Erythroblast (primary cell): Measurements from ENCODE around the gene MPV17L.
A peak's percentile ranks its signal among the peaks of the same experiment; 100 is the strongest.
"Not testable (repeated sequence)": the region's sequence is repeated elsewhere in the genome, so short reads cannot be mapped to it uniquely, and the experiment has no call there.

Source experiments
- DNase-seq, 2 experiments: peaks; one replicate each; lab custom pipeline; 2025; lab: John Stamatoyannopoulos, UW
- GATA1 ChIP-seq: IDR thresholded peaks from 2 replicates; pipeline ENCODE4 v1.6.1; 2011; ENCODE audit warnings: low read depth, mild to moderate bottlenecking, control low read depth, low read length, moderate library complexity
- POLR2A ChIP-seq: IDR thresholded peaks from 2 replicates; pipeline ENCODE4 v1.6.1; 2011; ENCODE audit warnings: mild to moderate bottlenecking, low read length

Gene MPV17L

DNA sequence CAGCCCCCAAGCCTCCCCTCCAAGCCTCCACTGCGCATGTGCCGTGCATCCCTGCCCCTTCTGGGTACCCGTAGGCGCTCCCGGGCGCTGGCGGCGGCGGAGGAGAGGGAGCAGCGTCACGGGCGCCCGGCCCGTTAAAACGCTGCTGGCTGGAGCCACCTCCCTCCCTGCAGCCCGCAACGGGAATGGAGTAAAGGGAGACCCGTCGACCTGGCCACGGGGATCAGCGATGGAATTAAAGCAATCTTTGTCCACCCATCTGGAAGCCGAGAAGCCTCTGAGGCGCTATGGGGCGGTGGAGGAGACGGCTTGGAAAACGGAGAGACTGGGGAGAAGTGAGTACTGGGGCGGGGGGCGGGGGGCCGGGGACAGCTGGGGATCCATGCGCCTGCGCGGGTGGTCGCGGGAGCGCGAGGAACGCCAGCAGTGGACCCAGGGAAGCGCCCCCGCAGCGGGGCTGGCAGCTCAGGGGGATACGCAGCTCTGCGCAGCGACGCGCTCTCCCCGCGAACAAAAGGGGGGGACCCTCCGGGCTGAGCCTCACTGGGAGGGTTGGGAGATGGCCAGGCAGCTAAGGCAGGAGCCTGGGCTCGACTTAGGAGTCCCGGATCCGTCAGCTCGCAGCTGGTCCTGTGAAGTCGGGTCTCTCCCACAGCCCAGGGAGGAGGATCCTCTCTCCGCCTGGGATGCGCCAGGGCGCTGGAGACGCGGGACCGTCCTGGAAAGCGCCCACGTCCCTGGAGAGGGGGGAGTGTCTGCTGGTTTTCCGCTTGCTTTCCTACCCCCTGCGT is 39.1 kb downstream of the MPV17L start, which contains the start of gene BMERB1:
TSS of gene BMERB1 (plus strand) at position 164 of the 791 bp plus-strand sequence. CDS start at position 230, 66 bp downstream.
- no peak for TF ChIP-seq GATA1
- DNase-seq: peak; percentile 57 to 70

DNA sequence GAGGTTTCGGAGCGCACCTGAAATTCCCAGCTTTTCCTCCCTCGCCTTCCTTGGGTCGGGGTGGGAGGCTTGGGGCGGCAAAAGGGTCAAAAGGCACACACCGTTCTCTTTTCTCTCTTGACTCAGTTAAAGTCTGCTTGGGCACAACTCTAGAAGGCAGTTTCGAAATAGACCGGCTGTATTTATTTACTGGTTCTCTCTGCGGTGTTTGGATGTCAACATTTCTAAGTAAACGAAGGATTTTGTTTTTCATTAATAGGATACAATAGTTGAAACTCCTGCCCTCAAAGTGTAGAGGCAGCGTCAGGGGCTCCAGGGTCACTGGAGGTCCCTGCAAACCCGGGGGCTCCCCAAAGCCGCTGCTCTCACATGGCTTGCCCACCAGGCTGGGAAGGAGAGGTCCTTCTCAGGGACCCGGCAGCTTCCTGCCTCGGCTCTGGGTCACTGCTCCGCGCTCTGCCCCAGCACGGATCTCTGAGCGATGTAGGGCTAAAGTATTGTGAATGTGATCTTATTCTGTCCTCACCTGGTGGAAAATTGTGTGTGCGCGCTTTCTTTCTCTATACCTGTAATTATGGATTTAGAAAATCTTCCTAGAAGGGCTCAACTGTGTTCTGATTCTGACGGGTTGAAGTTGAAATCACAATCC is 39.8 kb downstream of the MPV17L start:
- DNase-seq: peak; percentile 23 to 33
- TF ChIP-seq GATA1 (no peak), POLR2A (no peak)

- TF ChIP-seq GATA1: no peak
- no peak for TF ChIP-seq POLR2A
- DNase-seq: no peak
Observed at GRCh38 chr16:15439102-15439501, 43.5 kb downstream of the MPV17L start.

DNA sequence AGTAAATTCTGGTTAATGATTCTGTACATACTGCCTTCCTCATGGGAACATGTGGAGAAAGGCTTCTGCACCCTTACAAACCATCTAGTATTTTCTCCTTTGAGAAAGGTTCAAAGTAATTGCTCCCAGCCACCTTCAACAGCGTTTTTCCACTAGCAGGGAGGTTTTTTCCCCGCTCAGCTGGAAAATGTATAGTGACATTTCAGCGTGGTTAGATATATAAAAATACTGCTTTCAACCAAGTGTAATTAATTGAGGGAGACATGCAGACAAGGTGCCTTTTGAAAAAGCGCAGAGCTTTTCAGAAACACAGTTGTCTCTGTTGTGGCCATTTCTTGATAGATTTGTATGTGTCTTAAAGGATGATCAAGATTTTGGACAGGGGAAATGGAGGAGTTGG is 44.0 kb downstream of the MPV17L start:
- TF ChIP-seq GATA1 (no peak), POLR2A (no peak)
- no peak for DNase-seq

- DNase-seq: no peak
- no peak for TF ChIP-seq POLR2A
- TF ChIP-seq GATA1: no peak
Observed at GRCh38 chr16:15440852-15441251, 45.3 kb downstream of the MPV17L start.

- DNase-seq: not testable (repeated sequence)
Observed at GRCh38 chr16:15442140-15442539, 46.6 kb downstream of the MPV17L start.

DNA sequence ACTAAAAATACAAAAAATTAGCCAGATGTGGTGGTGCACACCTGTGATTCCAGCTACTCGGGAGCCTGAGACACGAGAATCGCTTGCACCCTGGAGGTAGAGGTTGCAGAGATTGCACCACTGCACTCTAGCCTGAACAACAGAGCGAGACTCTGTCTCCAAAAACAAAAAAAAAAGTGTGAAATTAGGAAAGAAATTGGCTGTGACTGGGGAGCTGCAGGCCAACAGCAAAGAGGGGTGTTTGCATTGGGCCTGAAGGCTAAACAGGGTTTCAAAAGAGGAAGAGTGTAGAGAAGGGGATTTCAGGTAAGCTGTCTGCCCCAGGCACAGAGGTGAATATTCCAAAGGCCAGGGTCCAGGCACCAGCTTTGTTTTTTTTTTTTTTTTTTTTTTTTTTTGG is 48.2 kb downstream of the MPV17L start:
- DNase-seq: no peak
- TF ChIP-seq POLR2A (no peak), GATA1 (no peak)

DNA sequence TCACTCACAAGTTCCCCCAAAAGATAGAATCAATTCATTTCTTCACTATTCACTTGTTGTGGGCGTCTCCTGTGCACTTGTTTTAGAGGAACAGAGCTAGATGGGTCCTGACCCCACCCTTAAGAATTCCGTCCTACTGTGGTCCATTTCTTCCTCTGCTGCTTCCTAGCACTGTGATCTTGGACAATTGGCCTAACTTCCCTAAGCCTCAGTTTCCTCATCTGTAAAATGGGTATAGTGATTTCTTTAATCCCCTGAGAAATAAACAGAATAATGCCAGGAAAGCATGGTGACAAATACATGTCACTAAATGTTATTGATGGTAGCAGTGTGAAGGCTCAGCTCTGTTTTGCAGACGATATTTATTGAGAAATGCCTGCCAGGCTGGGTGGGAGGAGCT is 48.7 kb downstream of the MPV17L start:
- TF ChIP-seq POLR2A (no peak), GATA1 (no peak)
- no peak for DNase-seq

- TF ChIP-seq POLR2A (no peak), GATA1 (no peak)
- no peak for DNase-seq
Observed at GRCh38 chr16:15445450-15445849, 49.9 kb downstream of the MPV17L start.

DNA sequence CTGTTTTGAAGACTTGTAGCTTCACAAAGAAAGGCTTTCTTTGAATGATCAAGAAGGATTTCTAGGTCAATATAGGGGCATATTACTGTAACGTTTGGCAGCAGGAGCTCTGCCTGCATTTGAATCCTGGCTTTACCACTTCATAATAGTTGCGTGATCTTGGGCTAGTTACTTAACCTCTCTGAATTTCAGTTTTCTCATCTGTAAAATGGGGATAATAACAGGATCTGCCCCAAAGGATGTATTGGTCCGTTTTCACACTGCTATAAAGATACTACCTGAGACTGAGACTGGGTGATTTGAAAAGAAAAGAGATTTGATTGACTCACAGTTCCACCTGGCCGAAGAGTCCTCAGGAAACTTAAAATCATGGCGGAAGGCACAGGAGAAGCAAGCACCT is 51.3 kb downstream of the MPV17L start:
- no peak for DNase-seq
- TF ChIP-seq POLR2A (no peak), GATA1 (no peak)

GRCh38 chr16:15450624-15451023 is 55.1 kb downstream of the MPV17L start:
- no peak for DNase-seq
- TF ChIP-seq POLR2A (no peak), GATA1 (no peak)

- no peak for TF ChIP-seq GATA1
- no peak for TF ChIP-seq POLR2A
- DNase-seq: no peak
Observed at GRCh38 chr16:15451098-15451731, 55.7 kb downstream of the MPV17L start.

DNA sequence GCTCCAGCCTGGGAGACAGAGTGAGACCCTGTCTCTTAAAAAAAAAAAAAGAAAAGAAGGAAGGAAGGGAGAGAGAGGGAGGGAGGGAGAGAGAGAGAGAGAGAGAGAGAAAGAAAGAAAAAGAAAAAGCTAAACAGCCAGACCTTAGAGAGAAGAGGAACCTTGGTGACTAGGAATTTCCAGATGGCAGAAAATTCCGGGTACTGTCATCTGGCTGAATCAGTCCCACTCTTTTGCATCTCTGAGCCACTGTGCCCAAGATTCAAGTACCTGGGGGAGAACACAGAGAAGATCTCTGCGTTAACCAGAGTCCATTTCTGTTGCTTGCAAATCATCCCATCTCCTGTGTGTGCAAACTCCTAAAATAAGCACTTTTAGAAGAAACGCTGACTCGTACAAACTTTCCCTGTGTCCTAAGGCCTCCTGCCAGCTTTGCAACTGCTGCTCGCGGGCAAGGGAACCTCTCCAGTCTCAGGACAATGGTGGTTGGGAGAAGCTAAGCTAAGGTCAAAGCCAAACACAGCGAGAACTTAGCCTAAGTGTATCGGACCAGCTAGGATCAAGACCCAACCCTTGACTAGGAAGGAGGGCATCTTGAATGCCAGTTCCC is 56.8 kb downstream of the MPV17L start:
- no peak for TF ChIP-seq GATA1
- TF ChIP-seq POLR2A: no peak
- no peak for DNase-seq

DNA sequence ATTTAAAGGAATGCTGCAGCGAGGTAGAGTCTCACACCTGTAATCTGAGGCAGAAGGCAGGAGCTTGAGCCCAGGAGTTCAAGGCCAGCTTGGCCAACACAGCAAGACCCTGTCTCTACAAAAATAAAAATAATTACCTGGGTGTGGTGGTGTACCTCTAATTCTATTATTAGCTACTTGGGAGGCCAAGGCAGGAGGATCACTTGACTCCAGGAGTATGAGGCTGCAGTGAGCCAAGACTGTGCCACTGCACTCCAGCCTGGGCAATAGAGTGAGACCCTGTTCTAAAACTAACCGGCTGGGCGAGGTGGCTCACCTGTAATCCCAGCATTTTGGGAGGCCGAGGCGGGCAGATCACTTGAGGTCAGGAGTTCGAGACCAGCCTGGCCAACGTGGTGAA is 57.7 kb downstream of the MPV17L start:
- not testable (repeated sequence) for DNase-seq

- DNase-seq: not testable (repeated sequence)
Observed at GRCh38 chr16:15454933-15455332, 59.4 kb downstream of the MPV17L start.
